LNCaP clone FGC (cell line): Measurements from ENCODE around the gene TDO2.
"Not testable (repeated sequence)": the region's sequence is repeated elsewhere in the genome, so short reads cannot be mapped to it uniquely, and the experiment has no call there.

Source experiments
- DNase-seq: peaks from one replicate; pipeline ENCODE4 v3.0.0-alpha.2; 2011; ENCODE audit warnings: low read depth
- H3K4me3 ChIP-seq: 2 replicates; pipeline ENCODE4 v1.5.1; 2011; ENCODE audit warnings: mild to moderate bottlenecking, low read depth, low read length, control low read depth
- CTCF ChIP-seq: IDR thresholded peaks from 2 replicates; pipeline ENCODE4 v1.5.1; 2012; ENCODE audit warnings: mild to moderate bottlenecking; ENCODE audit not compliant: control insufficient read depth, insufficient read depth; ENCODE audit errors: extremely low read depth

The TDO2 gene

GRCh38 chr4:155921597-155921996 lies 18.1 kb downstream of the TDO2 start:
- no peak overlapping the region for H3K4me3 ChIP-seq
- DNase-seq: no peak
- no peak for TF ChIP-seq CTCF

- no peak for TF ChIP-seq CTCF
- H3K4me3 ChIP-seq: no peak overlapping the region
- no peak for DNase-seq
Observed at GRCh38 chr4:155924637-155925036, 21.1 kb downstream of the TDO2 start.

GRCh38 chr4:155929833-155930232 lies 26.3 kb downstream of the TDO2 start:
- H3K4me3 ChIP-seq: no peak overlapping the region
- TF ChIP-seq CTCF: no peak
- no peak for DNase-seq

GRCh38 chr4:155930330-155930729 lies 26.8 kb downstream of the TDO2 start:
- H3K4me3 ChIP-seq: no peak overlapping the region
- no peak for DNase-seq
- no peak for TF ChIP-seq CTCF

GRCh38 chr4:155931634-155932033 lies 28.1 kb downstream of the TDO2 start:
- H3K4me3 ChIP-seq: no peak overlapping the region
- DNase-seq: no peak
- no peak for TF ChIP-seq CTCF

GRCh38 chr4:155934634-155935033 lies 31.1 kb downstream of the TDO2 start:
- H3K4me3 ChIP-seq, DNase-seq: not testable (repeated sequence)

- no peak overlapping the region for H3K4me3 ChIP-seq
- no peak for DNase-seq
- no peak for TF ChIP-seq CTCF
Observed at GRCh38 chr4:155935389-155935986, 32.0 kb downstream of the TDO2 start.
